Adipocyte (in vitro differentiated cells): ENCODE data around the gene MITF.

Experiments used
- DNase-seq: peaks from one replicate; pipeline ENCODE4 v3.0.0-alpha.2; 2015; ENCODE audit warnings: low read depth
- H3K27me3 ChIP-seq: replicated peaks from 2 replicates; pipeline ENCODE4 v1.7.0; 2013; ENCODE audit warnings: mild to moderate bottlenecking, low read length, moderate library complexity; ENCODE audit not compliant: control insufficient read depth, insufficient read depth
- H3K36me3 ChIP-seq: 2 replicates; pipeline ENCODE4 v1.7.0; 2013; ENCODE audit warnings: low read length, mild to moderate bottlenecking, moderate library complexity; ENCODE audit not compliant: control insufficient read depth, insufficient read depth, severe bottlenecking
- H3K4me1 ChIP-seq: 2 replicates; pipeline ENCODE4 v1.7.0; 2013; ENCODE audit warnings: mild to moderate bottlenecking, low read length, moderate library complexity; ENCODE audit not compliant: control insufficient read depth, insufficient read depth
- H3K4me3 ChIP-seq: 2 replicates; pipeline ENCODE4 v1.7.0; 2013; ENCODE audit warnings: mild to moderate bottlenecking, low read length, moderate library complexity
- H3K9ac ChIP-seq: 2 replicates; pipeline ENCODE4 v1.7.0; 2013; ENCODE audit warnings: mild to moderate bottlenecking, low read length, moderate library complexity
- H3K9me3 ChIP-seq: 2 replicates; pipeline ENCODE4 v1.7.0; 2013; ENCODE audit warnings: mild to moderate bottlenecking, low read length, moderate library complexity; ENCODE audit not compliant: control insufficient read depth

Gene MITF

DNA sequence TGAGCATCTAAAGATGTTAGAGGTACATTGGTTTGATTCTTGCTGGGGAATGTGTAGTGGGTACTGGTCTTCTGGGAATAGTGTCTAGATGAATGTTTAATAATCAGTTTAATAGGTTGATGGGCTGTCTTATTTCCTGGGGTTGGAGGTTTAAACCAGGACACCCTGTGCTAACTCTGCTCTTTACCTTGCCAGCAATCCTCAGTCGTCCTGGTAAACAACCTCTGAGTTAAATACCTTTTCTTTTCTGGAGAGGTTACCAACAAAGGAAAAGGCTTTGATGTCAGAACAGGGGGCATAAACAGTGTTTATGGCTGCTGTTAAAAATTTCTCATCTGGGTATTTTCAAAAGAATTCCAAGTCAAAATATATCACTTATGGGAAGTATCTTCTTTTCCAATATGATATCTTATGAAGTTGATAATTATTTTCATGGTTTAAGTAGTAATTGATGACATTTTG is 23.5 kb downstream of the MITF start:
- peaks cover 52% of the 10 kb centered on the region for H3K4me1 ChIP-seq
- peak overlapping the region; percentile 63 for H3K4me3 ChIP-seq
- H3K27me3 ChIP-seq = no peaks in the 10 kb centered on the region
- no peaks in the 10 kb centered on the region for H3K9me3 ChIP-seq
- no peaks in the 10 kb centered on the region for H3K36me3 ChIP-seq
- DNase-seq = no peak
- H3K9ac ChIP-seq = peak overlapping the region; percentile 31

DNA sequence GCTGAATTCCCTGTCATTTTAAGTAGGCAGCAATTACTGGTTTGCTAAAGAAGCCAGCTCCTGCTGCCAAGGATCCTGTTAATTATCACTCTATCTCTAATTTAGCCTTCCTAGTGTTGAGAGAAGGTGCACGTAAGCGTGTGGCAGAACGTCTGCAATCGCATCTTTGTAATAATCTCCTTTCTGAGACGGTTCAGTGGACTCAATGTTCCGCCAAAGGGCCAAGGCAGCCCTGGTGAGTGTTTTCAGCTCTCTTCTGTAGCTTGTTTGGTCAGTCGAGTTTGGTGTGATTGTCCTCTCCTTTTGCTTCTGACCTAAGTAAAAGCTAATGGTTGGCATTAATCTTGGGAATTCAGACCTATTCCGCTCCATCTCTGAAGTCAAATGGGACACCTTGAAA is 24.2 kb downstream of the MITF start:
- Histone ChIP-seq H3K4me1 (peaks cover 52% of the 10 kb centered on the region), H3K9me3 (no peaks in the 10 kb centered on the region), H3K9ac (no peak overlapping the region)

DNA sequence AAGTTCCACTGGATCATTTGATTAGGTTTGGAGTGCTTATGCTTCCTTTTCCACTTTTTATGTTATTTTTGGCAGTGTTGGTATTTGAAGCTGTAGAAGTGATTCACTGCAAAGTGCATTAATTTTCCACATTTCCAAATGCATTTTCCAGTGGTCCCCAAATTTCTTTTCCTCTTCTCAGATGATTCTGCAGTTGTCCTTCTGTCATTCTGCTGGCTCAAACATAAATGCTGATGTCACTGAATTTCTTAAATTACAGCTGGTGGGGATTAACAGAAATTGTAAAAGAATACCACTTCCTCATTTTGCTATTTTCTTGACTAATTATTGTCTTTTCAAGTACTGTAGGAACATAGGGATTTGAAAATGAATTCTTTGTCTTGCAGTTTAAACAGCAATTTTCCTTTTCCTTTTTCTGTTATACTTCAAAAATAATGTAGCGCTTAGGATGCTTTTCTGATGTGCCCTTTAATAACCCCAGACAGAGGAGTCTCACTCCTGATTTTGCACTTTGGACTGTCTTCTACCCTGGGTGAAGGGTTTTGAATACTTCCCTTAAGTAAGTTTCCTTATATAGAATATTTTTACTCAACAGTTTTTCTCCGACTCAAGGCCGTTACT is 25.0 kb downstream of the MITF start:
- Histone ChIP-seq H3K9me3 (no peaks in the 10 kb centered on the region), H3K9ac (peak overlapping the region; percentile 62), H3K27me3 (no peaks in the 10 kb centered on the region), H3K36me3 (no peaks in the 10 kb centered on the region), H3K4me3 (peak overlapping the region; percentile 40), H3K4me1 (peaks cover 52% of the 10 kb centered on the region)
- no peak for DNase-seq

More for the DNA sequence above, 24.2 kb downstream of the MITF start:
- Histone ChIP-seq H3K36me3 (no peaks in the 10 kb centered on the region), H3K4me3 (no peak overlapping the region), H3K27me3 (no peaks in the 10 kb centered on the region)
- no peak for DNase-seq

DNA sequence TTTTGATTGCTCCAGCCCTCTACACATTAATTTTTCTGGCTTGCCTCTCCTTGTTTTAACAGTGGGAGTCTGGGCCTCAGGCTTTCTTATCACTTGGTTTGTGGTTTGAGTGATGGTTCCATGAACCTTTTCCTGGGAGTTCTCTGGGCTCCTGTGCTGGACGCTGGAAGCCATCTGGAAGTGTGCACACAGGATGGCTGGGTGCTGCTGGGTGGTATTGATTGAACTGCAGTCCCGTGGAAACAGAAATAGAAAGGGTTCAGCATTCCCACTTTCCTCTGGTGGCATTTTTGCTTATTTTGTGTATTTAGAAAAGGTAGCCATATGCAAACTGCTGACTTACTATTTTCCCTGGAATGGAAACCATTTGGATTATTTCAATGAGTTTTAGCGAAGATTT is 25.6 kb downstream of the MITF start:
- peak overlapping the region; percentile 40 for H3K4me3 ChIP-seq
- DNase-seq = no peak
- peaks cover 52% of the 10 kb centered on the region for H3K4me1 ChIP-seq
- H3K9ac ChIP-seq = peak overlapping the region; percentile 62
- H3K36me3 ChIP-seq = no peaks in the 10 kb centered on the region
- no peaks in the 10 kb centered on the region for H3K9me3 ChIP-seq
- no peaks in the 10 kb centered on the region for H3K27me3 ChIP-seq

DNA sequence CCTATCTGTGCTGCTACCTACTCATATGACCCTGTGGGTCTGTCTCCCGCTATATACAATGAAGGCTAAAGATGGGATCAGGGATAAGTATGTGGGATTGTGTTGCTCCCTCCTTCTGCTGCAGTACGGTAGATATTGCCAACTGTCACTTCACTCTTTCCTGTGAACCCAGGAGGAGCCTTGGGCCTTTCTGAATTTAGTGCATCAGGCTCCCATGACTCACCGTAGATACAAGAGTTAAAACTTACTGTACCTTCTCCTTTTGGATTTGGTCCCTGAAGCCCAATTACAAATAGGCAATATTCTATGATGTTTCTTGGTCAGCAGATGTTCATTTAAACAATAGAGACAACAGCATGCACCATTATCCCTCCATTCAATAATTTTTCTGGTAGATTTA is 27.4 kb downstream of the MITF start:
- H3K9ac ChIP-seq = no peak overlapping the region
- H3K27me3 ChIP-seq = no peaks in the 10 kb centered on the region
- H3K36me3 ChIP-seq = no peaks in the 10 kb centered on the region
- peaks cover 55% of the 10 kb centered on the region for H3K4me1 ChIP-seq
- no peak for DNase-seq
- no peak overlapping the region for H3K4me3 ChIP-seq
- no peaks in the 10 kb centered on the region for H3K9me3 ChIP-seq

DNA sequence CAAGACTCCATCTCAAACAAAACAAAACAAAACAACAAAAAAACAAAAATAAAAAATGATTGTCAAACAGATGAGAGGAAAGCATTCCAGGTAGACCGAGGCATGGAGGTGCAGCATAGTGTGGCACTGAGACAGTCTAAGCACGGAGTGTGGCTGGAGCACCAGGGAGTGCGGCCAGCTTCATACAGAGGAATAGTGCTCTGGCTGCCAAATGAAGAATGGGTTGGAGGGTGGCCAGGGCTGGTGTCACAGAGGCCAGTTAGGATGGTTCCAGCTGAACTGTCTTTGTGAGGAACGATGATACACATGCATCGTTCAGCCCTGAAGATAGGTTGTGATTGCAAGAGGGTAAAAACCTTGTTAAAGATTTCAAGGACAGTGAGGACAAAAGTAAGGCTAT is 28.3 kb downstream of the MITF start:
- H3K9ac ChIP-seq = no peak overlapping the region
- DNase-seq = no peak
- no peaks in the 10 kb centered on the region for H3K36me3 ChIP-seq
- H3K4me1 ChIP-seq = peaks cover 47% of the 10 kb centered on the region
- no peak overlapping the region for H3K4me3 ChIP-seq
- no peaks in the 10 kb centered on the region for H3K9me3 ChIP-seq
- no peaks in the 10 kb centered on the region for H3K27me3 ChIP-seq

DNA sequence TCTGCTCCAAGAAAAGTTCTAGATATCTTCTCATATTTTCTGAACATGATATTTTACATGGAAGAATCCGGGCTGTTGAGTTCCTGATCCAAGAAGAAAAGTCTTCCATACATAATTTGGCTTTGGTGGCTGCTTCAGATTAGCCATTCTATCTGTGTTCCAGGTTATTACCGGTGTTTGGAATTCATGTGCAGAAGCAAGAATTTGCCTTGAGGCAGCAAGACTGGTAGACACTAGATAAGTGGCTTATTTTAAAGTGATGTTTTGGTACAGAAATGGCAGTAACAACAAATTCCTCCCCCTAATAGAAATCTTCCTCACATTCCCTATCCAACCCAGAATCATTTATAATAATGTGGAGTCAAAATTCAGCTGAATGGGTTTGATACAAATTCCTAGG is 29.2 kb downstream of the MITF start:
- H3K9ac ChIP-seq = no peak overlapping the region
- no peak for DNase-seq
- peaks cover 38% of the 10 kb centered on the region for H3K4me1 ChIP-seq
- no peaks in the 10 kb centered on the region for H3K36me3 ChIP-seq
- H3K27me3 ChIP-seq = no peaks in the 10 kb centered on the region
- H3K9me3 ChIP-seq = no peaks in the 10 kb centered on the region
- H3K4me3 ChIP-seq = no peak overlapping the region

DNA sequence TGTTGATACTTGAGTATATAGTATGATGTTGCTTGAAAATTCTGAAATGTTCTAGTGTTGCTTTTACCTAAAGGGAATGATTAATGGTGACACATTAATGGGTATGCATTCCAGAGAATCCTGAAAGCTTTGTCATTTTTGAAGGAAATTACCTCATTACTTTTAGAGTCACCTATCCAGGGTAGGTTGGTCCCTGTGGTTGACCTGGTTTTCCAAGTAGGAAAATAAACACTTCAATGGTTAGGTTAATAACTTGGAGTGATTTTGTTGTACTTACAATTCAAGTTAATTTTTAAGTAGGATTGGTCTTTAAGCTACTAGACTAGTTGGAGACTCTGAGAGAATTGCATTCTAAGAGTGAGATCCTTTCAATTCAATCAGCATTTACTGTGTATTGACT is 31.0 kb downstream of the MITF start:
- H3K9ac ChIP-seq = no peak overlapping the region
- peaks cover 27% of the 10 kb centered on the region for H3K4me1 ChIP-seq
- H3K27me3 ChIP-seq = no peaks in the 10 kb centered on the region
- H3K4me3 ChIP-seq = no peak overlapping the region
- DNase-seq = no peak
- no peaks in the 10 kb centered on the region for H3K9me3 ChIP-seq
- no peaks in the 10 kb centered on the region for H3K36me3 ChIP-seq

DNA sequence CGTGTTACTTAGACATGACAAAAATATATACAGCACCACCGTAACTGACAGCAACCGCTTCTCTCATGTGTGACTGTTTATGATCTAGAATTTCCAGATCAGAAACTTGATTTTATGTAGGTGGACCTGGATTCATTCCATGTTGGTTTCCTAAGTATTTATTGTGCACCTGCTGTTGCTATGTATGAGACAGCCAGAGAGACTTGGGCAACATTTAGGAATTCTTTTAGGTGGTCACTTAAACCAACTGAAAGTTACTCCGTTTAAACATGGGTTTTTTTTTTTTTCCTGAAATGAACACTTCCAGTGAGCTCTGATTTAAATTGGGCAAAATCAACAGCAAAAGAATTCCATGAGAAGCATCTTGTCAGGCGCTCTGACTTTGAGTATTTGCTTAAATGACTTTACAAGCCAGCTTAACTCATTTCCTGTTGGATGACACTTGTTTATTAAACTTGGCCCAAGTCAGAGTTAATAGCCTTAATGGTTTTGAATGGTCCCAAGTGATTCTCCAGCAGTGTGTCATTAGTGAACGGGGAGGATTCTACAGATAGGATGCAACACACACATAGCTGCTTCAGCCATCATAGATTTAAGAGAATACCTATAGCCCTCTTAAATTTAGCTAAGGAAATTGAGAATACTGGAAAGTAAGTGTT is 31.8 kb downstream of the MITF start:
- Histone ChIP-seq H3K9ac (no peak overlapping the region), H3K9me3 (no peaks in the 10 kb centered on the region), H3K4me1 (peaks cover 20% of the 10 kb centered on the region), H3K4me3 (no peak overlapping the region), H3K36me3 (no peaks in the 10 kb centered on the region), H3K27me3 (no peaks in the 10 kb centered on the region)
- DNase-seq = no peak

DNA sequence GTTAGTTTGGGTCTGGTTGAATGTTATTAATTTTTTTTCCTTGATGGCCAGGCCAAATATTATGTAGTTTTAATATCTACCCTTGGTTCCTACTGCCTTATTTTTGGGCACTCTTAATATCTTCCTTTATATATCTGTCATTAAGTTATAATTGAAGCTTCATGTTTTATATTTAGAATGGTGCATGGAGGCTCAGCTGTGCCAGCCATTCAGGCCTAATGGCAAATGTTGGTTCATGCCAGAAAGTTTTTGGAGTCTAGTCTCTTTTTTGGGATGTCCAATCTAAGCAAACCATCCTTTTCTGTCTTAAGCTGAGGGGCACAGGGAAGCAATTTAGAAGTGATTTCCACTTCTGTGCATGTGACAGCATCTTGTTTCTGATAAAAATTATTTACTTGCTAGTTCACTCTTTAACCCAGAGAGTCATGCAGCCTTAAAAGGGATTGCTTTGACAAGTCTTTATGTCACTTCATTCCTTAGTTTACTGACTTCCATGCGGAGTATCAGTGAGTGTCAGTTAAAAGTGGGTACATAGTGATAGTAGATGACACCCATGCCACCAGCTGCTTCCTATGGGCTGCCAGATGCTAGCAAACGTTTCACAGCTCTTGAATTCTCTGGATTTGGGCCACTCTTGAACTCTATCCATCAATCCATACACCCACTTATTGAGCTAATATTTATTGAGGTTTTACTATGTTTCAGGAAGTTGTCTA is 33.0 kb downstream of the MITF start:
- no peak overlapping the region for H3K9ac ChIP-seq
- H3K36me3 ChIP-seq = no peaks in the 10 kb centered on the region
- H3K4me1 ChIP-seq = peaks cover 24% of the 10 kb centered on the region
- no peaks in the 10 kb centered on the region for H3K27me3 ChIP-seq
- H3K9me3 ChIP-seq = no peaks in the 10 kb centered on the region
- no peak overlapping the region for H3K4me3 ChIP-seq
- DNase-seq = no peak

DNA sequence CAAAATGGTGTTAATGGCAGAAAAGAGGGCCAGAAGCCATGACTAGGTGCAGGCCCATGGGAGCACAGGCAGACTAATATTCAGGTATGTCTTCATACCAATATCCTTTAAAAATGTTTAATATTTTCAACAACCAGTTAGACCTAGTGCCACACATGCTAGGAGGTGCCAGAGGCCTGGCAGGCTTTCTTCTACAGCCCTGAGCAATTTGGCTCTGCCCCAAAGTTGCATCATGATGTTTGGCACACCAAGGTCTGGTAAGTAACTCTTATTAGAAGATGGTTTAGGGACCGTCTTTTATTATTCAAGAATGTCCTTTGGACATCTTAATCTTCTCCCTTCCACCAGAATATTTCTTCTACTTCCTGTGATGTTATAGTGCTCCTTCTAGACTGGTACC is 34.8 kb downstream of the MITF start:
- peaks cover 31% of the 10 kb centered on the region for H3K4me1 ChIP-seq
- no peak overlapping the region for H3K4me3 ChIP-seq
- H3K27me3 ChIP-seq = no peaks in the 10 kb centered on the region
- H3K9me3 ChIP-seq = no peaks in the 10 kb centered on the region
- no peak overlapping the region for H3K9ac ChIP-seq
- no peaks in the 10 kb centered on the region for H3K36me3 ChIP-seq
- DNase-seq = no peak
